H1 (cell line): Measurements from ENCODE around the gene ULK3. TPM values are rescaled to one million over a fixed set of nuclear protein-coding genes. Genes with fewer than 3 reads are reported as not detected.
A peak's percentile ranks its signal among the peaks of the same experiment; 100 is the strongest.

Source experiments
- ASH2L ChIP-seq: fragments of 200-600, 300-600 bp; sonication (generic); IDR thresholded peaks from one replicate; pipeline ENCODE4 v1.7.1; 2017; ENCODE audit warnings: low read length
- CBX8 ChIP-seq: fragments of 300-800, 300-1000 bp; sonication (generic); IDR thresholded peaks from 2 replicates; pipeline ENCODE4 v1.7.1; 2016; ENCODE audit warnings: low read depth, low read length, borderline replicate concordance
- EP300 ChIP-seq, 2 experiments: IDR thresholded peaks; 1 replicate in 1 of 2; 2 replicates in 1 of 2; pipeline ENCODE4 v1.6.1; 2011 to 2012; ENCODE audit warnings: low read depth in 2 of 2, low read length in 2 of 2, mild to moderate bottlenecking in 2 of 2, borderline replicate concordance in 1 of 2, inconsistent platforms in 1 of 2, moderate library complexity in 1 of 2
- NANOG ChIP-seq: IDR thresholded peaks from 2 replicates; pipeline ENCODE4 v1.6.1; 2011; ENCODE audit warnings: low read length, low read depth, mild to moderate bottlenecking, inconsistent platforms; ENCODE audit not compliant: insufficient read depth, poor library complexity, severe bottlenecking
- TBP ChIP-seq: IDR thresholded peaks from 2 replicates; pipeline ENCODE4 v1.6.1; 2011; ENCODE audit warnings: low read depth, low read length, improper control_type of control experiment
- TCF12 ChIP-seq: IDR thresholded peaks from 2 replicates; pipeline ENCODE4 v1.6.1; 2011; ENCODE audit warnings: low read depth, mild to moderate bottlenecking, low read length
- microRNA-seq, 2 experiments: library from miRNA; unstranded; fragments of <30 nt; microRNA quantifications; one replicate each; pipeline versions ENCODE4 to v1.2.0, GENCODE V29; 2016 to 2020; ENCODE audit warnings: borderline microRNAs expressed in 2 of 2, borderline number of aligned reads in 2 of 2, borderline replicate concordance in 1 of 2
- polyA plus RNA-seq, 7 experiments: library from polyadenylated mRNA; depleted of rRNA in 3 of 7; stranded (reverse) in 5 of 7; unstranded in 2 of 7; fragments of >200 nt in 5 of 7; fragments of 200-250 nt in 2 of 7; gene quantifications; 1 replicate in 5 of 7; 2 replicates in 1 of 7; 4 replicates in 1 of 7; pipeline versions ENCODE4 v1.2.1 to v1.2.3, GENCODE V29; 2011 to 2013; ENCODE audit warnings: missing spikeins in 2 of 7, mixed read lengths in 2 of 7
- small RNA-seq: library from polyadenylated mRNA; stranded (forward); fragments of <200 nt; extraction: miRNeasy Mini kit (QIAGEN cat#:217004); gene quantifications from one replicate; pipeline ENCODE3, GENCODE V24; 2013; ENCODE audit not compliant: insufficient read depth
- total RNA-seq: library from RNA; stranded (reverse); fragmentation: NEBNext Ultra II Directional; extraction: Animal tissue kit (Norgen Biotek cat#: 25700); gene quantifications from 2 replicates; pipeline ENCODE4 v1.2.1, GENCODE V29; 2021

Gene ULK3
- total and polyA plus RNA-seq, 2 of the 8 experiments (the other 6 are each of a cell fraction or from before 2014, with no cell fraction given): 27.1 to 34.4 TPM

DNA sequence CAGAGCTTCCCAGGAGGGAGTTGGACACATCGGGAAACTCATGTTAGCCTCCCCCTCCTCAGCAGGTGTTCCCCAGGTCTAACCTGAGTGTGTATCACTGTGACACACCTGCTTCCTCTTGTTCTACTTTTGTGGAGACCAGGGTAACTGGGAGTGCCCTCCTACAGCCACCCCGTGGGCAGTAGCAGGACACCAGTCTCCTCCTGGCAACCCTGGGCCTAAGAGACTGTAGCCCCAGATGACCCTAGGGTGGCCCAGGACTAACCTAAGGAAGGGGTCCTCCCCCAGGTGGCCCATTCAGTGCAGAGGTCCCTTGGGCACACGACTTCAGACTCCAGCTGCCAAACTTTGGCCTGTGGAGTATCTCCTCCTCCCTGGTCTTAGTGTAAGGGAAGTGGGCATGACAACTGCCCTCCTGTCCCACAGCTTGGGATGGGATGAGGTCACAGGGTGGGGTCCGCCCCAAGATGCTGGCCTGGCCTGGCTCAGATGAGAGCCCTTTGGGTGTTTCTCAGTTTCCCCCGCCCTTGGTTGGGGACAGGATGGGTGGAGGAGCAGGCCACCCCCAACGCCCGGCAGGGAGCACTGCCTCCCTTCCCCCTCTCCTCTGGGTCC, 56.3 kb downstream of the ULK3 start (continued):
- no peak for TF ChIP-seq NANOG
- TF ChIP-seq EP300 (IDR thresholded peaks at IDR 0.05; ENCODE audit: borderline replicate concordance in 1 of 2, low read depth in 2 of 2, low read length in 2 of 2): no peak
- TF ChIP-seq TCF12: no peak
- TF ChIP-seq ASH2L: no peak
- TF ChIP-seq TBP: no peak
- no peak for TF ChIP-seq CBX8

Small RNAs within 50 kb of the gene (microRNA-seq; reads per million reads assigned to microRNA genes)
- 0 reads per million in 2 experiments for gene MIR4513
- 0 to 0.61 reads per million in 2 experiments for gene MIR6882

Small RNAs within 50 kb of the gene (small RNA-seq; reads per million reads assigned to genes)
- gene CPLX3: not detected
- not detected for gene MIR4513
- 1.7 reads per million, percentile 6 among the genes with 10 or more reads in this experiment for gene MIR6882

Other genes with a start within 250 kb of the ULK3 start
- gene CLK3, start 227.3 kb downstream of the ULK3 start, total RNA-seq: 42.4 and 43.5 TPM in 2 replicates
- 67.3 and 75.6 TPM in 2 replicates for gene CLK3, start 227.3 kb downstream of the ULK3 start, polyA plus RNA-seq (2011; rRNA removed)
- gene EDC3, start 147.1 kb downstream of the ULK3 start, total RNA-seq: 49.1 and 50.8 TPM in 2 replicates
- gene EDC3, start 147.1 kb downstream of the ULK3 start, polyA plus RNA-seq (2011; rRNA removed): 45.0 and 48.2 TPM in 2 replicates
- 0.11 and 0.35 TPM in 2 replicates for gene CYP1A1, start 117.6 kb downstream of the ULK3 start, total RNA-seq
- 0.22 and 0.32 TPM in 2 replicates for gene CYP1A1, start 117.6 kb downstream of the ULK3 start, polyA plus RNA-seq (2011; rRNA removed)
- not detected in 2 replicates for gene CYP1A2, start 94.3 kb downstream of the ULK3 start, total RNA-seq
- not detected in 2 replicates for gene CYP1A2, start 94.3 kb downstream of the ULK3 start, polyA plus RNA-seq (2011; rRNA removed)
- 50.2 and 51.7 TPM in 2 replicates for gene CSK, start 61.1 kb downstream of the ULK3 start, total RNA-seq
- 13.7 and 23.0 TPM in 2 replicates for gene CSK, start 61.1 kb downstream of the ULK3 start, polyA plus RNA-seq (2011; rRNA removed)
- gene LMAN1L, start 30.3 kb downstream of the ULK3 start, total RNA-seq: not detected in 2 replicates
- not detected in 2 replicates for gene LMAN1L, start 30.3 kb downstream of the ULK3 start, polyA plus RNA-seq (2011; rRNA removed)
- gene CPLX3, start 16.5 kb downstream of the ULK3 start, total RNA-seq: not detected in 2 replicates
- gene CPLX3, start 16.5 kb downstream of the ULK3 start, polyA plus RNA-seq (2011; rRNA removed): 0.17 and 0.27 TPM in 2 replicates
- 40.3 and 41.7 TPM in 2 replicates for gene SCAMP2, start 30.2 kb upstream of the ULK3 start, total RNA-seq
- 112 and 131 TPM in 2 replicates for gene SCAMP2, start 30.2 kb upstream of the ULK3 start, polyA plus RNA-seq (2011; rRNA removed)
- 31.0 and 32.9 TPM in 2 replicates for gene MPI, start 46.9 kb upstream of the ULK3 start, total RNA-seq
- gene MPI, start 46.9 kb upstream of the ULK3 start, polyA plus RNA-seq (2011; rRNA removed): 74.8 and 79.0 TPM in 2 replicates
- gene FAM219B, start 63.7 kb upstream of the ULK3 start, total RNA-seq: 56.1 and 57.1 TPM in 2 replicates
- gene FAM219B, start 63.7 kb upstream of the ULK3 start, polyA plus RNA-seq (2011; rRNA removed): 66.6 and 91.3 TPM in 2 replicates
- 367 and 373 TPM in 2 replicates for gene COX5A, start 94.9 kb upstream of the ULK3 start, total RNA-seq
- gene COX5A, start 94.9 kb upstream of the ULK3 start, polyA plus RNA-seq (2011; rRNA removed): 228 and 270 TPM in 2 replicates
- 19.4 and 19.8 TPM in 2 replicates for gene RPP25, start 113.6 kb upstream of the ULK3 start, total RNA-seq
- 17.4 and 20.0 TPM in 2 replicates for gene RPP25, start 113.6 kb upstream of the ULK3 start, polyA plus RNA-seq (2011; rRNA removed)
- 51.8 and 55.4 TPM in 2 replicates for gene SCAMP5, start 152.4 kb upstream of the ULK3 start, total RNA-seq
- gene SCAMP5, start 152.4 kb upstream of the ULK3 start, polyA plus RNA-seq (2011; rRNA removed): 94.7 and 96.4 TPM in 2 replicates
- 11.3 and 14.7 TPM in 2 replicates for gene PPCDC, start 180.4 kb upstream of the ULK3 start, total RNA-seq
- gene PPCDC, start 180.4 kb upstream of the ULK3 start, polyA plus RNA-seq (2011; rRNA removed): 29.7 and 46.7 TPM in 2 replicates